Suprapubic skin (tissue), 3 donors: ENCODE measurements around the gene SV2C.

Experiments
- CTCF ChIP-seq, 2 donors: fragments of 200-600 bp in 1 of 2; fragments of 450-650 bp in 1 of 2; sonication (generic) in 1 of 2; IDR thresholded peaks; one replicate each; pipeline ENCODE4 v1.5.1; 2016 to 2019; ENCODE audit warnings: antibody characterized with exemption in 2 of 2, mild to moderate bottlenecking in 1 of 2, moderate library complexity in 1 of 2
- POLR2AphosphoS5 ChIP-seq, 3 donors: sonication (generic); formaldehyde crosslinking; IDR thresholded peaks; one replicate each; pipeline ENCODE4 v1.6.1; 2017; ENCODE audit warnings: antibody characterized with exemption in 3 of 3

GRCh38 chr5:76399268-76399667 lies 316.1 kb downstream of the SV2C start:
- TF ChIP-seq POLR2AphosphoS5 (IDR thresholded peaks at IDR 0.05): no peak
- no peak for TF ChIP-seq CTCF (IDR thresholded peaks at IDR 0.05)
